ENCODE data around the gene ALDH3A1.
A peak's percentile ranks its signal among the peaks of the same experiment; 100 is the strongest.
"Not testable (repeated sequence)": the region's sequence is repeated elsewhere in the genome, so short reads cannot be mapped to it uniquely, and the experiment has no call there.

Gene ALDH3A1

GRCh38 chr17:19747829-19748806 lies at the start of gene ALDH3A1:
Gene ALDH3A1, minus strand, starts transcription at chr17:19748298. Its CDS starts 3,169 bp downstream, at chr17:19745129.
- DNase-seq (ENCODE audit: low spot score), result peak; percentile 90

- DNase-seq (ENCODE audit: low spot score), result no peak
Measured at GRCh38 chr17:19796457-19796856, 48.4 kb upstream of the ALDH3A1 start.

GRCh38 chr17:19791918-19792550 lies 43.9 kb upstream of the ALDH3A1 start:
- DNase-seq (ENCODE audit: low spot score), result no peak

GRCh38 chr17:19787733-19788357 lies 39.7 kb upstream of the ALDH3A1 start:
- DNase-seq (ENCODE audit: low spot score), result no peak

- DNase-seq (ENCODE audit: low spot score), result no peak
Measured at GRCh38 chr17:19785854-19786253, 37.8 kb upstream of the ALDH3A1 start.

- DNase-seq (ENCODE audit: low spot score), result no peak
Measured at GRCh38 chr17:19781488-19782458, 33.7 kb upstream of the ALDH3A1 start.

- no peak for DNase-seq (ENCODE audit: low spot score)
Measured at GRCh38 chr17:19780846-19781245, 32.7 kb upstream of the ALDH3A1 start.

GRCh38 chr17:19773534-19773933 lies 25.4 kb upstream of the ALDH3A1 start:
- no peak for DNase-seq (ENCODE audit: low spot score)

GRCh38 chr17:19771971-19772630 lies 24.0 kb upstream of the ALDH3A1 start:
- no peak for DNase-seq (ENCODE audit: low spot score)

- DNase-seq (ENCODE audit: low spot score), result no peak
Measured at GRCh38 chr17:19770985-19771735, 23.1 kb upstream of the ALDH3A1 start.

- peak; percentile 53 for DNase-seq (ENCODE audit: low spot score)
Measured at GRCh38 chr17:19769946-19770652, 22.0 kb upstream of the ALDH3A1 start.

GRCh38 chr17:19768046-19768782 lies 20.1 kb upstream of the ALDH3A1 start:
- DNase-seq (ENCODE audit: low spot score), result no peak

GRCh38 chr17:19766421-19767270 lies 18.5 kb upstream of the ALDH3A1 start:
- peak; percentile 73 for DNase-seq (ENCODE audit: low spot score)

- no peak for DNase-seq (ENCODE audit: low spot score)
Measured at GRCh38 chr17:19766016-19766415, 17.9 kb upstream of the ALDH3A1 start.

GRCh38 chr17:19763991-19764390 lies 15.9 kb upstream of the ALDH3A1 start:
- DNase-seq (ENCODE audit: low spot score), result not testable (repeated sequence)

GRCh38 chr17:19763416-19763815 lies 15.3 kb upstream of the ALDH3A1 start:
- DNase-seq (ENCODE audit: low spot score), result no peak

- peak; percentile 45 for DNase-seq (ENCODE audit: low spot score)
Measured at GRCh38 chr17:19762515-19762961, 14.4 kb upstream of the ALDH3A1 start.

GRCh38 chr17:19760746-19761145 lies 12.6 kb upstream of the ALDH3A1 start:
- no peak for DNase-seq (ENCODE audit: low spot score)

Measured in LoVo (cell line).